B cell (primary cell): ENCODE measurements around the gene DZANK1.

Source experiments
- CTCF ChIP-seq: fragments of 200-600 bp; IDR thresholded peaks from one replicate; pipeline ENCODE4 v1.8.0; 2022; ENCODE audit warnings: antibody characterized with exemption, mild to moderate bottlenecking
- EZH2 ChIP-seq: IDR thresholded peaks from 2 replicates; pipeline ENCODE4 v1.6.1; 2012; ENCODE audit warnings: borderline replicate concordance, low read depth, mild to moderate bottlenecking, moderate library complexity, low read length; ENCODE audit not compliant: insufficient read depth, poor library complexity, severe bottlenecking

DNA sequence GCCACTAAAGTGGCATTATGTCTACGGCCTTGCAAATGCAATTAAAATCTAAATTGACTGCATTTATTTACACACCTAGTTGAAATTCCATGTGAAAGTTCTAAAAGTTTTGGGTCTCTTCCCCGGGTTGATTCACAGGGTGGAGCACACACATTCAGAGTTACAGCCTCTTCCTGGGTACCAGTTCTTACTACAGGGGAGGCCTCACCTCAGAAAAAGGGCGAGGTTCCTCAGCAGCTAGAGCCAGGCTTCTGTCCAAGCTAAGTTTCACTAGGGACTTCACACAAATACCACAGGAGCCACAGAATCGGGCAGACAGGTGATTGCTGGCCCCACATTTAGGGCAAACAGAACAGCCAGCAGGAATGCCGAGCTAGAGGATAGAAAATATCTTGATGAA is 52.7 kb downstream of the DZANK1 start:
- no peak for TF ChIP-seq CTCF
- TF ChIP-seq EZH2 = no peak
